Measurements from ENCODE around the gene CEP85L. TPM values are rescaled to one million over a fixed set of nuclear protein-coding genes. Genes with fewer than 3 reads are reported as not detected.
A peak's percentile ranks its signal among the peaks of the same experiment; 100 is the strongest.

CEP85L gene
- total RNA-seq, 4 donors from 2014 or later, result 12.6 to 16.2 (median 13.4) TPM

- H3K9me3 ChIP-seq, result no peaks in the 10 kb centered on the region
- H3K36me3 ChIP-seq, result no peaks in the 10 kb centered on the region
- intact Hi-C loops (cut with DNase I), result no loop called here
- H3K4me3 ChIP-seq, result no peak overlapping the region
- no peak for TF ChIP-seq EP300 (IDR thresholded peaks at IDR 0.05)
- no peak for TF ChIP-seq POLR2AphosphoS5 (IDR thresholded peaks at IDR 0.05)
- TF ChIP-seq CTCF (IDR thresholded peaks at IDR 0.05), result no peak
- TF ChIP-seq POLR2A (IDR thresholded peaks at IDR 0.05; ENCODE audit: low read depth), result no peak
- DNase-seq (ENCODE audit: extremely low spot score), result peak; percentile 8
- H3K27ac ChIP-seq (replicated peaks in 1 of 4), result no peak overlapping the region
- H3K4me1 ChIP-seq, result peaks cover 0 to 13% (median 9%) of the 10 kb centered on the region in 4 donors
- H3K27me3 ChIP-seq, result no peaks in the 10 kb centered on the region
- WGBS, result 100% methylated on average over 1 of the region's 1 CpG
These were observed 18.2 kb upstream of the CEP85L start for GRCh38 chr6:118669561-118669960.

- no peaks in the 10 kb centered on the region for H3K36me3 ChIP-seq
- H3K27ac ChIP-seq (replicated peaks in 1 of 4), result no peak overlapping the region
- peaks cover 0 to 13% (median 9%) of the 10 kb centered on the region in 4 donors for H3K4me1 ChIP-seq
- TF ChIP-seq POLR2A (IDR thresholded peaks at IDR 0.05; ENCODE audit: low read depth), result no peak
- TF ChIP-seq POLR2AphosphoS5 (IDR thresholded peaks at IDR 0.05), result no peak
- no peak for TF ChIP-seq EP300 (IDR thresholded peaks at IDR 0.05)
- TF ChIP-seq CTCF (IDR thresholded peaks at IDR 0.05), result no peak
- no peak overlapping the region for H3K4me3 ChIP-seq
- no peaks in the 10 kb centered on the region for H3K9me3 ChIP-seq
- WGBS, result 38% methylated on average over 1 of the region's 1 CpG
- intact Hi-C loops (cut with DNase I), result no loop called here
- peak; percentile 17 for DNase-seq (ENCODE audit: extremely low spot score)
- no peaks in the 10 kb centered on the region for H3K27me3 ChIP-seq
These were observed 17.5 kb upstream of the CEP85L start for GRCh38 chr6:118668761-118669385.

GRCh38 chr6:118667988-118668387 lies 16.6 kb upstream of the CEP85L start:
- intact Hi-C loops (cut with DNase I), result no loop called here
- DNase-seq (ENCODE audit: extremely low spot score), result no peak
- H3K4me3 ChIP-seq, result no peak overlapping the region
- H3K27ac ChIP-seq (replicated peaks in 1 of 4), result no peak overlapping the region
- H3K27me3 ChIP-seq, result no peaks in the 10 kb centered on the region
- no peaks in the 10 kb centered on the region for H3K36me3 ChIP-seq
- no peaks in the 10 kb centered on the region for H3K9me3 ChIP-seq
- no peak for TF ChIP-seq CTCF (IDR thresholded peaks at IDR 0.05)
- TF ChIP-seq EP300 (IDR thresholded peaks at IDR 0.05), result no peak
- no peak for TF ChIP-seq POLR2A (IDR thresholded peaks at IDR 0.05; ENCODE audit: low read depth)
- no peak for TF ChIP-seq POLR2AphosphoS5 (IDR thresholded peaks at IDR 0.05)
- 81% methylated on average over 1 of the region's 1 CpG for WGBS
- peaks cover 0 to 13% (median 9%) of the 10 kb centered on the region in 4 donors for H3K4me1 ChIP-seq

- intact Hi-C loops (cut with DNase I), result no loop called here
- H3K4me1 ChIP-seq, result peaks cover 1 to 16% (median 10%) of the 10 kb centered on the region in 4 donors
- 96% methylated on average over 3 of the region's 3 CpGs for WGBS
- H3K27ac ChIP-seq (replicated peaks in 1 of 4), result no peak overlapping the region
- DNase-seq (ENCODE audit: extremely low spot score), result no peak
- no peaks in the 10 kb centered on the region for H3K9me3 ChIP-seq
- H3K4me3 ChIP-seq, result peak overlapping the region in 1 of 4 donors; percentile 34
- H3K36me3 ChIP-seq, result no peaks in the 10 kb centered on the region
- no peaks in the 10 kb centered on the region for H3K27me3 ChIP-seq
- TF ChIP-seq EP300 (IDR thresholded peaks at IDR 0.05) (no peak), CTCF (IDR thresholded peaks at IDR 0.05) (no peak), POLR2AphosphoS5 (IDR thresholded peaks at IDR 0.05) (no peak), POLR2A (IDR thresholded peaks at IDR 0.05; ENCODE audit: low read depth) (no peak)
These were observed 13.6 kb upstream of the CEP85L start for GRCh38 chr6:118665011-118665410.
